Natural killer cell (primary cell): ENCODE data around the gene EEPD1. TPM values are rescaled to one million over a fixed set of nuclear protein-coding genes. Genes with fewer than 3 reads are reported as not detected.
A peak's percentile ranks its signal among the peaks of the same experiment; 100 is the strongest.

Source experiments
- ATAC-seq, 3 donors: fragments of 150-1000 bp in 2 of 3; fragments of 200-7000 bp in 1 of 3; cut with Tn5 transposase; 1 replicate in 1 of 3; 2 replicates in 2 of 3; pipeline ENCODE4 v1.10.0; 2021; ENCODE audit warnings: mild to moderate bottlenecking in 2 of 3, moderate library complexity in 2 of 3
- DNase-seq, 2 donors: peaks; one replicate each; pipeline versions ENCODE4 v3.0.0 to v3.0.0-alpha.2; 2013 to 2021; ENCODE audit warnings: mixed read lengths in 1 of 2
- H3K27ac ChIP-seq: one replicate; pipeline ENCODE4 v1.5.1; 2013; ENCODE audit warnings: mild to moderate bottlenecking, low read length
- H3K27me3 ChIP-seq: one replicate; pipeline ENCODE4 v1.6.1; 2013; ENCODE audit warnings: low read length; ENCODE audit not compliant: control insufficient read depth, insufficient read depth
- H3K36me3 ChIP-seq: one replicate; pipeline ENCODE4 v1.6.1; 2013; ENCODE audit warnings: low read length; ENCODE audit not compliant: control insufficient read depth, insufficient read depth
- H3K4me1 ChIP-seq: one replicate; pipeline ENCODE4 v1.6.1; 2013; ENCODE audit warnings: low read length; ENCODE audit not compliant: control insufficient read depth, insufficient read depth
- H3K4me3 ChIP-seq: one replicate; pipeline ENCODE4 v1.5.1; 2013; ENCODE audit warnings: low read length
- H3K9me3 ChIP-seq: one replicate; pipeline ENCODE4 v1.6.1; 2013; ENCODE audit warnings: low read length; ENCODE audit not compliant: control insufficient read depth, insufficient read depth
- H3K27ac Mint-ChIP-seq, 2 donors: one replicate each; pipeline ENCODE4 v1.8.0; 2022; ENCODE audit warnings: mild to moderate bottlenecking in 2 of 2, mixed read lengths in 2 of 2, moderate library complexity in 1 of 2
- H3K27me3 Mint-ChIP-seq, 2 donors: one replicate each; pipeline ENCODE4 v1.8.0; 2022; ENCODE audit warnings: low read depth in 2 of 2, mixed read lengths in 2 of 2
- H3K36me3 Mint-ChIP-seq: one replicate; pipeline ENCODE4 v1.8.0; 2022; ENCODE audit warnings: mixed read lengths
- H3K4me1 Mint-ChIP-seq, 2 donors: one replicate each; pipeline ENCODE4 v1.8.0; 2022; ENCODE audit warnings: mixed read lengths in 2 of 2
- H3K4me3 Mint-ChIP-seq: one replicate; pipeline ENCODE4 v1.8.0; 2022; ENCODE audit warnings: mild to moderate bottlenecking, moderate library complexity, mixed read lengths
- H3K9me3 Mint-ChIP-seq, 2 donors: one replicate each; pipeline ENCODE4 v1.8.0; 2022; ENCODE audit warnings: mixed read lengths in 2 of 2
- CTCF ChIP-seq: fragments of 200-600 bp; IDR thresholded peaks from one replicate; pipeline ENCODE4 v1.8.0; 2022; ENCODE audit warnings: antibody characterized with exemption
- whole genome bisulfite sequencing: methylation state at CpG from one replicate; pipeline ENCODE4 v1.1.7; 2013; ENCODE audit warnings: missing lambda C conversion rate; ENCODE audit not compliant: insufficient coverage; 5-methylcytosine and 5-hydroxymethylcytosine counted together
- intact Hi-C: fragments of 100-400 bp; cut with micrococcal nuclease; formaldehyde crosslinking; loops from one replicate; pipeline ENCODE4 v1.14.2; 2022
- total RNA-seq, 4 donors: library from RNA; stranded (reverse); fragments of 120-200 nt in 1 of 4; gene quantifications; one replicate each; pipeline versions ENCODE4 v1.2.3 to v1.2.4, GENCODE V29; 2013 to 2022

The EEPD1 gene
- total RNA-seq, 3 donors from 2014 or later (not counting 1 experiment from before 2014, with no cell fraction given), result 0.45 to 4.9 (median 1.4) TPM

GRCh38 chr7:36128448-36129047 lies 24.5 kb upstream of the EEPD1 start:
- no peaks in the 10 kb centered on the region for H3K4me1 ChIP-seq
- no peaks in the 10 kb centered on the region for H3K9me3 ChIP-seq
- no peaks in the 10 kb centered on the region for H3K36me3 Mint-ChIP-seq
- no peaks in the 10 kb centered on the region for H3K4me1 Mint-ChIP-seq
- intact Hi-C loops, result no loop called here
- H3K36me3 ChIP-seq, result no peaks in the 10 kb centered on the region
- peaks cover 0 to 3% of the 10 kb centered on the region in 2 donors for H3K9me3 Mint-ChIP-seq
- H3K4me3 Mint-ChIP-seq, result no peak overlapping the region
- no peak overlapping the region for H3K4me3 ChIP-seq
- H3K27ac Mint-ChIP-seq, result no peak overlapping the region
- 87% methylated on average over 9 of the region's 10 CpGs for WGBS
- DNase-seq, result no peak
- H3K27ac ChIP-seq, result no peak overlapping the region
- ATAC-seq, result no peak
- peaks cover 2 to 8% of the 10 kb centered on the region in 2 donors for H3K27me3 Mint-ChIP-seq
- H3K27me3 ChIP-seq, result no peaks in the 10 kb centered on the region
- TF ChIP-seq CTCF, result peak; percentile 48

- H3K36me3 Mint-ChIP-seq, result no peaks in the 10 kb centered on the region
- H3K4me3 Mint-ChIP-seq, result no peak overlapping the region
- DNase-seq (no peak), ATAC-seq (no peak)
- Histone ChIP-seq H3K4me3 (no peak overlapping the region), H3K36me3 (no peaks in the 10 kb centered on the region), H3K4me1 (no peaks in the 10 kb centered on the region), H3K27me3 (no peaks in the 10 kb centered on the region), H3K9me3 (no peaks in the 10 kb centered on the region), H3K27ac (no peak overlapping the region)
- no peak for TF ChIP-seq CTCF
- intact Hi-C loops, result no loop called here
- peaks cover 0 to 3% of the 10 kb centered on the region in 2 donors for H3K9me3 Mint-ChIP-seq
- H3K4me1 Mint-ChIP-seq, result no peaks in the 10 kb centered on the region
- H3K27me3 Mint-ChIP-seq, result peaks cover 2 to 5% of the 10 kb centered on the region in 2 donors
- no peak overlapping the region for H3K27ac Mint-ChIP-seq
- WGBS, result 94% methylated on average over 9 of the region's 9 CpGs
These were observed 24.0 kb upstream of the EEPD1 start for GRCh38 chr7:36129048-36129534.

- H3K4me3 Mint-ChIP-seq, result no peak overlapping the region
- no peaks in the 10 kb centered on the region for H3K4me1 Mint-ChIP-seq
- Histone ChIP-seq H3K4me1 (no peaks in the 10 kb centered on the region), H3K9me3 (no peaks in the 10 kb centered on the region), H3K36me3 (no peaks in the 10 kb centered on the region), H3K27me3 (no peaks in the 10 kb centered on the region), H3K27ac (no peak overlapping the region), H3K4me3 (no peak overlapping the region)
- TF ChIP-seq CTCF, result no peak
- whole genome bisulfite sequencing, result 75% methylated on average over 7 of the region's 7 CpGs
- DNase-seq (no peak), ATAC-seq (no peak)
- no peak overlapping the region for H3K27ac Mint-ChIP-seq
- H3K36me3 Mint-ChIP-seq, result no peaks in the 10 kb centered on the region
- intact Hi-C loops, result no loop called here
- peaks cover 0 to 2% of the 10 kb centered on the region in 2 donors for H3K27me3 Mint-ChIP-seq
- H3K9me3 Mint-ChIP-seq, result peaks cover 0 to under 1% of the 10 kb centered on the region in 2 donors
These were observed 22.7 kb upstream of the EEPD1 start for GRCh38 chr7:36130236-36130945.
